NCI-H510A (cell line): ENCODE results near the gene TRABD2B.
"Not testable (repeated sequence)": the region's sequence is repeated elsewhere in the genome, so short reads cannot be mapped to it uniquely, and the experiment has no call there.

Experiments used
- DNase-seq: peaks from one replicate; lab custom pipeline; 2025; lab: John Stamatoyannopoulos, UW

TRABD2B gene

DNA sequence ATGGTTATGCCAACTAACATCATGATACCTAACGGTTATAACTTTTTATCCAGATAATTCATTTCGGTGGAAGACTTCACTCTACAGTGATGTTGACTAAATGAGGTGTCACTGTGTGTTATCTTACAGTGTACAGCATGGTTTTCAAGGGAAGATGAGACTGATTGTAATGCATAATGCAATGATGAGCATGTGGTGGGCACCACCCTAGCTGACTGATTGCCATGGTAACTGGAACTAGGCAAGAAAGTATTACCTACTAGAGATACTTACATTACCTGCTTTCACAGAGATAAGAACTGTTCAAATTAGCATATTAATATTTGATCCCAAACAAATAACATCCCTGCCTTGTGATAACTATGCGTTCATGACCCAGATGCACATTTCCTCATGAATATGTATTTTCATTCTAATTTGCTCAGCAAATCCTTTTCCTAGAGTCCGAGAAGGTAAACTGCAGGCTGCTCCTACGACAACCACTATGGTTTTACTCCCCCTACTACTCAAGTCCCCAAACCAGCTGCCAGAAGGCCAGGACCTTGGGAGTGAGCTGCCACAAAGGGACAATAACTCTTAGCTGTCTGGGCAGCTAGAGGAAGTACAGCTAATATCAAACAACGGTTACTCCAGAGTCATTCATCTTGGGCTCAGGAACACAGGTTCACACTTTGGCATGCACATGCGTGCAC, 29.2 kb downstream of the TRABD2B start:
- no peak for DNase-seq

- DNase-seq = no peak
Measured at GRCh38 chr1:47965816-47966215, 31.4 kb downstream of the TRABD2B start.

DNA sequence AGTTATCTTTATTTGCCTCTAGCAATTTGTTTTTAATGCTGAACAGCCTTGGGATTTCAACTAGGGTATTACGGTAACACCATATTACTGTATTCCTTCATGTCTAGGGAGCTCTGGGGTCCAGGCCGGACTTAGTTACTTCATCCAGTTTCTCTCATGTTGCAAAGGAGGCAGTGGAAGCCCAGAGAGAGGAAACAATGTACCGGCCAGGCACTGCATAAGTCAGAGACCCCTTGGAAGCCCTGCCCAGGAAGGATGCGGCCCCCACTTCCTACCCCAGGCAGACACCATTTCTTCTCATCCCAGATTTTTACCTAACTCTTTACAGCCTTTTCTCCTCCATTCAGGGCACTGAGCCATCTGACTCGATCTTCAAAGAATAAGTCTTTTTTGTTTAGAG, 32.5 kb downstream of the TRABD2B start:
- no peak for DNase-seq

DNA sequence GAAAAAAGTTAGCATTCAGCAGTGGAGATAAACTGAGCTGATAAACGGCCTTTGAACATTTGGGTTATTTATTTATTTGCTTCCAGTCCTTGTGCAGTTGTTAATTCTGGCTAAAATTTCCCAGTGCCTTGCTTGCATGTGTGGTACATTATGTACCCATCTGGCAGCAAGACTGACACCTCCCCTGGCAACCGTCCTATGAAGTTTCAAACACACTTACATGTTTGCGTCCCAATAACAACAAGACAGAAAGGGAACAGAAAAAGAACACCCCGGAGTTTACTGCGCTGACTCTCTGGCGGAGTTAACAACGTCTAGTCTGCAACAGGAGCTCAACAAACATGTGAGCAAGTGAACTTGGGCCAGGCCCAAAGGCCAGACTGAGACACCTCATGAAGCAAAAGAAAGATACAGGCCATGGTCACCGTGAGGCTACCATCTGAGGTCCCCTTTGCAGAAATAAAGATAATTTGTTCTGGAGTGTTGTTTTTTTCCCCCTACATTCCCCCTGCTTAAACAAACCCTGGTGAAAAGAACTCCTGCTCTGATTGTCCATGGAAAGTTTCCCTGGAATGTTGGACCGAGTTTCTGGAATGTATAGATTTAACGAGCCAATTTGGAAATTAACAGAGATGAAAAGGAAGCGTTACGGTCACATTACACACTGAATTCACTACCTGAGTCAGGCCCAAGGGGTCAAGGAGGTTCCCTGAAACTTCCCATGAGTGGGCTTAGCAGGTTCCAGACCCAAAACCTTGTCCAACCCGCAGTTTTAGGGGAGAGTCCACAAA, 33.4 kb downstream of the TRABD2B start:
- no peak for DNase-seq

DNA sequence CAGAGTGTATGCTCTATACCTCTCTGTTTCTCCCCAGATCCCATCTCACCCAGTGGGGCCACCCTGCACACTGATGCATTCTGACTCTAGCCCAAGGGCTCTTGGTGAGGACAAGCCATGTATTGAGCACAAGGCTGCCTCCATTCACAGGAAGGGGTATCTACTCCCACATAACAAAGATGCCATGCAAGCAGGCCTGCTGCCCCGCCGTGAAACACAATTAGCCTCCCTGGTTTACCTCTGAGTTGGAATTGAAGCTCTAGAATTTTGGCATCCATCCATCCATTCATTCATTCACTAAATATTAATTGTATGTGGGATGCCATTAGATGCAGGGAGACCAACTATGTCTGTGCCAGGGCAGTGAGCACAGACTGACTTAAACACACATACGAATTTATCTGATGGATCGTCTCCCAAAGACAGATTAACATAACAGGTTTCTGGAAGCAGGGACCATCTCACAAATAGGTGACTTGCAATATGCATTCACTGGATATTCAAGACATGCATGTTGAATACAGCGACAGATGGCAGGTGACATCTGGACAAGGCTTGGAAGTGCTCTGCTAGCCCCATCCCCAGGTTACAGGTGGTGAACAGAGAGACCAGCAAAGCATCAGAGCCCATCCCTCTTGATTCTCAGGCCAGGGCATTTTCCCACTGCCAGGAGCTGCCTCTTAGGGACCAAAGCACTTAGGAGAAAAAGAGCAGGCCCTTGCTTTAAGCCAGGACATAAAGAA, 34.3 kb downstream of the TRABD2B start:
- no peak for DNase-seq

DNA sequence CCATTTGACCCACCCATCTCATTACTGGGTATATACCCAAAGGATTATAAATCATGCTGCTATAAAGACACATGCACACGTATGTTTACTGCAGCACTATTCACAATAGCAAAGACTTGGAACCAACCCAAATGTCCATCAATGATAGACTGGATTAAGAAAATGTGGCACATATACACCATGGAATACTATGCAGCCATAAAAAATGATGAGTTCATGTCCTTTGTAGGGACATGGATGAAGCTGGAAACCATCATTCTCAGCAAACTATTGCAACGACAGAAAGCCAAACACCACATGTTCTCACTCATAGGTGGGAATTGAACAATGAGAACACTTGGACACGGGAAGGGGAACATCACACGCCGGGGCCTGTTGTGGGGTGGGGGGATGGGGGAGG, 35.4 kb downstream of the TRABD2B start:
- not testable (repeated sequence) for DNase-seq

GRCh38 chr1:47956491-47956890, 40.7 kb downstream of the TRABD2B start:
- DNase-seq = not testable (repeated sequence)

- DNase-seq = no peak
Measured at GRCh38 chr1:47953661-47954060, 43.5 kb downstream of the TRABD2B start.

DNA sequence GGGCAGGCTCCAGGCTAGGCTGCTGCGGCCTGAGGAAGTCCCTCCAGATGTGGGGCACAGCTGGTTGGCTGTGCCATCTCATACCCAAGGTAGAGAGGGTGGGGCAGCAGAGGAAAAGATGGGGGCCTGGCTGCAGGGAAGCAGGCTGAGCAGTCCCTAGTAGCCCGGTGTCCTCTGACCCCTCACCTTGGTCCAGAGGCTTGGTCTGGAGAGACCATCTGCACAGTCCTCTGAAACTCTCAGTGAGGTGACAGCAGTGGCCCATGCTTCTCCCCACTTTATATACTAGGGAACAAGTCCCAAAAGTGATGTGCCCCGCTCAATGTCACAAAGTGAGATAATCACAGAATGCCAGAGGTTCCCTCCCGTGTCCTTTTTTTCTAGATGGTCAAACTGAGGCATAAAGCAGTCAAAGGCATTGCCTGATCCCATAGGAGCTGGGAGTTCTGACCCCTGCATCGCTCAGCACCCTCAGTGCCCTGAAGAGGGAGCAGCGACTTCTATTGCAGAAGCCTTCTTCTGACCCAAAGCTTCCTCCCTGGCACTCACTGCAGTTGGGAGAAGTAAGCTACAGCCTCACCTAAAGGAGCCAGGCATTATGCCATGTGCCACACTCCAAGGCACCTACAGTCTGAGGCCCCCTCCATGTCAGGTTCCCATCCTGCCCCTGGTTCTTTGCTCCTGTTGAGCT, 45.5 kb downstream of the TRABD2B start:
- no peak for DNase-seq

- DNase-seq = no peak
Measured at GRCh38 chr1:47951026-47951425, 46.2 kb downstream of the TRABD2B start.

GRCh38 chr1:47950471-47950870, 46.7 kb downstream of the TRABD2B start:
- DNase-seq = no peak

DNA sequence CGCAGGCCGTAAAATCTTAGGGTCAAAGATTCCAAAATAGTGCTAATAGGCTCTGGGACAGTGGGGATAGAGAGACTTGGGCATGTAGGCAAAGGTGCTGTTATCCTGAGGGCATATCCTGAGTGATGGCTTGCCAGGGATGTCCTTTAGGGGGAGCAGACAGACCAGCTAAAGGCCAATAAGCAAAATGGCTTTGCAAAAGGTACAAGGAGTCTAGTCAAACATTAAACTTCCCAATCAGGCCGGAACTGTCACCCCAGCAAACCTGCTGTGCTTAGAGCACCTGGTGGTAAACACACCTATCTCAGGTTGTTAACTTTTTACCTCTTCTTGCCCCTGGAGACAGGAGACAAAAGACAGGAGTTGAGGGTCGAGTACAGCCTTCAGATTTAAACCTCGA, 49.1 kb downstream of the TRABD2B start:
- no peak for DNase-seq

GRCh38 chr1:47947531-47947930, 49.7 kb downstream of the TRABD2B start:
- DNase-seq = no peak

DNA sequence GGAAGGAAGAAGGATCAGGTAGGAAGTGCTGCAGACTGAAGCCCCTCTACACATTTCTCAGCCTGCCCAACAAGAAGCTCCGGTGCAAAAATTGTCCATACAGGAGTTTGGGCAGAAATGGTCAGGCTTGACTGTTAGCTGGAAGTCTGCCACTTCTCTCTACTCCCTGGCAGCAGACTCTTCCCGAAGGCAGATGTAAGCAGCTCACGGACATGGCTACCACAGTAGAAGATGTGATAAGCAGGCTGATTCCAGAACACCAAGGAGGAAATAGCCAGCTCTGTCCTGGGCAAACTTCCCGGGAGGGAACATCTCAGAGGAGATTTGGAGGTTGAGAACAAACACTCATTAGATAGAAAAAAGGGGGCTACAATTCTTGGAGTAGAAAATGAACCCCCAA, 52.6 kb downstream of the TRABD2B start:
- no peak for DNase-seq

DNA sequence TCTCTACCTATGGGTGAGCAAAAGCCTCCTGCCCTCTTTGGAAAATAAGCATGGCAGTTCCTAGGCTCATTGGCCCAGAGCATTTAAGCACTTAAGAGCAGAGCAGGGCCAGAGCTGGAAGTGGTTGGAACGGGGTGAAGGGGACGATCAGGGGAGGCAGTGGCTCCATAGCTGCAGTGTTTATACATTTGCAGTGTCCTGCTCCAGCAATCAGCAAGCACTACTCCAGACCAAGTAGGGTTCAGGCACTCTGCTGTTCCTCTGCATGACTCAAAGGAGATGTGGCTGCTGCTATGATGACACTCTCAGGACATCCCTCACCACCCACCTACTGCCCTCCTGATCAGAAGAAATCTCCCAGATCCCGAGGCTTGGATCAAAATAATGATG, 55.0 kb downstream of the TRABD2B start:
- no peak for DNase-seq

DNA sequence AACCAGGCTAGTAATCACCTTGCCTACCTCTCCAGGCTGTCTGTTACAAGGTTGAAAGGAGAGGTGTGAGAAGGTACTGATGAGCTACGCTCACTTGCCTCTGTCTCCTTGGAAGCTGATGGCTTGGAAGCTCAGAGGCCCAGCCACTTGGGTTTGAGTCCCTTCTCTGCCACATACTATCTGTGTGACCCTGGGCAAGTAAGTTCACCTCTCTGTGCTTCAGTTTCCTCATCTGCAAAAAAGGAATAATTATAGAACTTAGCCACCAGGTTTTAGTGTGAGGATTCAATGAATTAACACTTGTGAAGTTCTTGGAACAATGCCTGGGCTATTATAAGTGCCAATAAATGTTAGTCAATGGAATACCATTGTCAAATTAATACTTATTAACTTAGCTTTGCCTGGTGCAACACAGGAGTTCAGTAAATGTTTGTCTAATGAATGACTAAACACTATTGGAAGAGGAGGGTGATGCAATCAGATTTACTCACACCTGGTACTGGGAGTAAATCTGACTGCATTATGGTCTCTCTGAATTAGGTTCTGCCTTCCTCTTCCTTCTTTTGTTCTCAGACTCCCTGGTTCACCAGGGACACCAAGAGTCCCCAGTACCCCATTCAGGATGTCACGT, 55.5 kb downstream of the TRABD2B start:
- DNase-seq = no peak

- DNase-seq = no peak
Measured at GRCh38 chr1:47940779-47941178, 56.4 kb downstream of the TRABD2B start.

GRCh38 chr1:47940326-47940725, 56.9 kb downstream of the TRABD2B start:
- DNase-seq = no peak

DNA sequence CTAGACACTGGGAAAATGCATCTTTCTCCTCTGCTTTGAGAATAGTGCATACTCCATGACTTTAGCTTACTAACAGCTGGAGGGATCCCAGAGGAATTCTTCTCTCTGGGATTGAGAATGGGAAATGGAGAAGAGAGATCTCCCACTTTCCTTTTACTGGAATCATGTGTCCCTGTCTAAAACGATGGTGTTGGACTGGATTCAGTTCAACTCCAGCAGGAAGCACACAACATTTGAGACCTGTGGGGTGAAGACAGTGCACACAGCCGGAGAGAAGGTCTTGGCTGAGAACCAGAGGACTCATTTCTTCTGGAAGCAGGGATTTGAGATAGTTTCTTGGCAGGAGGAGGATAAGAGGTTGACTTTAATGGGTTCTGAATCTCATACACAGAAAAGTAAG, 58.7 kb downstream of the TRABD2B start:
- DNase-seq = no peak

GRCh38 chr1:47937586-47938254, 59.5 kb downstream of the TRABD2B start:
- DNase-seq = no peak

GRCh38 chr1:47936916-47937551, 60.2 kb downstream of the TRABD2B start:
- no peak for DNase-seq
